NCI-H748 treated with DMSO at 0.1 percent for 48 hours (cell line): ENCODE results near the gene INPP1.
"Not testable (repeated sequence)": the region's sequence is repeated elsewhere in the genome, so short reads cannot be mapped to it uniquely, and the experiment has no call there.

Experiments
- DNase-seq: peaks from one replicate; lab custom pipeline; 2025; lab: John Stamatoyannopoulos, UW

INPP1 gene

GRCh38 chr2:190343536-190344275, at the start of gene INPP1:
Gene INPP1 (plus strand): TSS chr2:190343589. CDS start chr2:190360103, 16,514 bp downstream.
- peak; percentile 34 for DNase-seq

- DNase-seq: not testable (repeated sequence)
Measured at GRCh38 chr2:190297880-190298279, 45.5 kb upstream of the INPP1 start.

- no peak for DNase-seq
Measured at GRCh38 chr2:190301032-190301431, 42.4 kb upstream of the INPP1 start.

- DNase-seq: no peak
Measured at GRCh38 chr2:190302052-190302451, 41.3 kb upstream of the INPP1 start.

GRCh38 chr2:190303647-190304046, 39.7 kb upstream of the INPP1 start:
- DNase-seq: no peak

- no peak for DNase-seq
Measured at GRCh38 chr2:190304404-190304803, 39.0 kb upstream of the INPP1 start.

- no peak for DNase-seq
Measured at GRCh38 chr2:190308031-190308430, 35.4 kb upstream of the INPP1 start.

GRCh38 chr2:190311893-190312634, 31.3 kb upstream of the INPP1 start:
- DNase-seq: no peak

GRCh38 chr2:190312635-190313025, 30.8 kb upstream of the INPP1 start:
- DNase-seq: not testable (repeated sequence)

- no peak for DNase-seq
Measured at GRCh38 chr2:190313880-190314279, 29.5 kb upstream of the INPP1 start.

GRCh38 chr2:190315273-190315672, 28.1 kb upstream of the INPP1 start:
- DNase-seq: no peak

- DNase-seq: no peak
Measured at GRCh38 chr2:190318514-190318913, 24.9 kb upstream of the INPP1 start.

- DNase-seq: peak; percentile 77
Measured at GRCh38 chr2:190318931-190319554, 24.3 kb upstream of the INPP1 start.

- peak; percentile 99 for DNase-seq
Measured at GRCh38 chr2:190319555-190320498, 23.6 kb upstream of the INPP1 start, which contains the start of gene HIBCH. Gene HIBCH (minus strand): TSS chr2:190319826. CDS start chr2:190319750, 76 bp downstream.

GRCh38 chr2:190320696-190321095, 22.7 kb upstream of the INPP1 start:
- DNase-seq: no peak

GRCh38 chr2:190323406-190323805, 20.0 kb upstream of the INPP1 start:
- no peak for DNase-seq

GRCh38 chr2:190325588-190325987, 17.8 kb upstream of the INPP1 start:
- DNase-seq: no peak

GRCh38 chr2:190327867-190328572, 15.4 kb upstream of the INPP1 start:
- DNase-seq: no peak

- DNase-seq: no peak
Measured at GRCh38 chr2:190328573-190329147, 14.7 kb upstream of the INPP1 start.

GRCh38 chr2:190333395-190333794, 10.0 kb upstream of the INPP1 start:
- DNase-seq: no peak

GRCh38 chr2:190333928-190334327, 9.5 kb upstream of the INPP1 start:
- no peak for DNase-seq
